Kidney (tissue), 14 donors: Measurements from ENCODE around the gene JADE1. TPM values are rescaled to one million over a fixed set of nuclear protein-coding genes. Genes with fewer than 3 reads are reported as not detected.

Source experiments
- DNase-seq, 5 donors: peaks; one replicate each; pipeline ENCODE4 v3.0.0-alpha.2; 2013 to 2020
- FAIRE-seq: peaks from 2 replicates; lab custom pipeline; 2012; peaks lifted over from hg19 to GRCh38; lab: Jason Lieb, UNC
- H3K27ac ChIP-seq, 2 donors: one replicate each; pipeline ENCODE4 v1.7.0; 2013; ENCODE audit warnings: low read depth in 2 of 2, low read length in 2 of 2, inconsistent platforms in 1 of 2
- H3K27me3 ChIP-seq: one replicate; pipeline ENCODE4 v1.7.1; 2013; ENCODE audit warnings: low read length, inconsistent platforms; ENCODE audit not compliant: control insufficient read depth, insufficient read depth
- H3K36me3 ChIP-seq, 3 donors: one replicate each; pipeline versions ENCODE4 v1.7.0 to v1.7.1; 2013; ENCODE audit warnings: low read length in 3 of 3, control low read depth in 1 of 3, inconsistent platforms in 1 of 3; ENCODE audit not compliant: insufficient read depth in 3 of 3, control insufficient read depth in 2 of 3
- H3K4me1 ChIP-seq, 3 donors: one replicate each; pipeline versions ENCODE4 v1.7.0 to v1.7.1; 2013; ENCODE audit warnings: low read length in 3 of 3, inconsistent platforms in 1 of 3, low read depth in 1 of 3; ENCODE audit not compliant: control insufficient read depth in 2 of 3, insufficient read depth in 2 of 3
- H3K4me3 ChIP-seq, 3 donors: one replicate each; pipeline versions ENCODE4 v1.7.0 to v1.8.1; 2013; ENCODE audit warnings: low read length in 3 of 3, control low read depth in 1 of 3, inconsistent platforms in 1 of 3
- H3K9ac ChIP-seq, 3 donors: one replicate each; pipeline versions ENCODE4 v1.7.0 to v1.7.1; 2013; ENCODE audit warnings: low read length in 3 of 3, control low read depth in 1 of 3, inconsistent platforms in 1 of 3
- H3K9me3 ChIP-seq, 3 donors: one replicate each; pipeline versions ENCODE4 v1.7.0 to v1.7.1; 2013; ENCODE audit warnings: low read length in 3 of 3, control low read depth in 1 of 3, inconsistent platforms in 1 of 3; ENCODE audit not compliant: control insufficient read depth in 2 of 3, insufficient read depth in 1 of 3
- CTCF ChIP-seq: IDR thresholded peaks from 3 replicates; pipeline ENCODE4 v1.5.1; 2012; ENCODE audit warnings: mild to moderate bottlenecking, moderate library complexity, borderline replicate concordance; ENCODE audit not compliant: insufficient read depth; ENCODE audit errors: extremely low read depth
- intact Hi-C: fragments of 100-400 bp; cut with DNase I; formaldehyde crosslinking; loops from one replicate; pipeline ENCODE4 v1.11.1; 2022
- polyA plus RNA-seq: library from polyadenylated mRNA; stranded (reverse); fragments of 350-450 nt; fragmentation: Illumina TruSeq; extraction: RNeasy Lipid Tissue Mini Kit (QIAGEN cat#74804); gene quantifications from one replicate; pipeline ENCODE4 v1.2.3, GENCODE V29; 2014; ENCODE audit warnings: low read depth, low replicate concordance; ENCODE audit not compliant: insufficient read depth
- total RNA-seq: library from RNA; stranded (reverse); fragmentation: NEBNext Ultra II Directional; extraction: Animal tissue kit (Norgen Biotek cat#: 25700); gene quantifications from one replicate; pipeline ENCODE4 v1.2.1, GENCODE V29; 2021
- donor health status: control.
- donor health status: control.
- donor health status: control.
- donor health status: control.
- donor health status: control.
- donor health status: DM: yes; HTN: yes; CAD: no.
- donor health status: Normal renal cell carcinoma (clear cell type).

JADE1 gene
- total and polyA plus RNA-seq, 2 donors from 2014 or later, result 23.0 to 119 TPM

GRCh38 chr4:128877934-128878333, 68.4 kb downstream of the JADE1 start:
- FAIRE-seq (no peak), DNase-seq (no peak)
- H3K9me3 ChIP-seq, result no peaks in the 10 kb centered on the region
- no peaks in the 10 kb centered on the region for H3K4me1 ChIP-seq
- H3K27ac ChIP-seq, result no peak overlapping the region
- H3K36me3 ChIP-seq, result peaks cover 0 to under 1% (median under 1%) of the 10 kb centered on the region in 3 donors
- H3K9ac ChIP-seq, result no peak overlapping the region
- no peaks in the 10 kb centered on the region for H3K27me3 ChIP-seq
- intact Hi-C loops, result no loop called here
- TF ChIP-seq CTCF, result no peak
- no peak overlapping the region for H3K4me3 ChIP-seq

GRCh38 chr4:128879283-128879682, 69.8 kb downstream of the JADE1 start:
- no peaks in the 10 kb centered on the region for H3K36me3 ChIP-seq
- no peaks in the 10 kb centered on the region for H3K27me3 ChIP-seq
- H3K9me3 ChIP-seq, result no peaks in the 10 kb centered on the region
- intact Hi-C loops, result no loop called here
- H3K27ac ChIP-seq, result no peak overlapping the region
- FAIRE-seq (no peak), DNase-seq (no peak)
- no peaks in the 10 kb centered on the region for H3K4me1 ChIP-seq
- TF ChIP-seq CTCF, result no peak
- H3K9ac ChIP-seq, result no peak overlapping the region
- no peak overlapping the region for H3K4me3 ChIP-seq

GRCh38 chr4:128879971-128880370, 70.5 kb downstream of the JADE1 start:
- TF ChIP-seq CTCF, result no peak
- no peaks in the 10 kb centered on the region for H3K27me3 ChIP-seq
- no peak for FAIRE-seq
- no peaks in the 10 kb centered on the region for H3K36me3 ChIP-seq
- H3K27ac ChIP-seq, result no peak overlapping the region
- H3K4me3 ChIP-seq, result no peak overlapping the region
- no peak overlapping the region for H3K9ac ChIP-seq
- H3K9me3 ChIP-seq, result no peaks in the 10 kb centered on the region
- no peak for DNase-seq
- intact Hi-C loops, result no loop called here
- no peaks in the 10 kb centered on the region for H3K4me1 ChIP-seq

GRCh38 chr4:128880662-128881061, 71.2 kb downstream of the JADE1 start:
- Histone ChIP-seq H3K27me3 (no peaks in the 10 kb centered on the region), H3K36me3 (no peaks in the 10 kb centered on the region), H3K4me1 (no peaks in the 10 kb centered on the region), H3K9me3 (no peaks in the 10 kb centered on the region), H3K9ac (no peak overlapping the region), H3K27ac (no peak overlapping the region), H3K4me3 (no peak overlapping the region)
- FAIRE-seq, result no peak
- intact Hi-C loops, result no loop called here
- TF ChIP-seq CTCF, result no peak
- DNase-seq, result no peak
